PC-3 (cell line): Measurements from ENCODE around the gene COA5.

Source experiments
- CTCF ChIP-seq: fragments of 300-600 bp; sonication (generic); conservative IDR thresholded peaks from 2 replicates; pipeline ENCODE4 v1.5.1; 2017; ENCODE audit warnings: antibody characterized with exemption, low read depth, mild to moderate bottlenecking, low read length
- EZH2 ChIP-seq: fragments of 300-600 bp; sonication (generic); IDR thresholded peaks from one replicate; pipeline ENCODE4 v1.6.1; 2017; ENCODE audit warnings: antibody characterized with exemption, mild to moderate bottlenecking, low read length; ENCODE audit not compliant: unreplicated experiment
- EZH2phosphoT487 ChIP-seq: fragments of 300-600 bp; sonication (generic); IDR thresholded peaks from 2 replicates; pipeline ENCODE4 v1.6.1; 2018; ENCODE audit warnings: mild to moderate bottlenecking, antibody characterized with exemption, low read length, borderline replicate concordance

GRCh38 chr2:98576666-98577312, 31.5 kb downstream of the COA5 start:
- TF ChIP-seq EZH2phosphoT487 (no peak), CTCF (no peak), EZH2 (no peak)
